Activated T-helper 1 cell treated with anti-CD3 and anti-CD28 coated beads, Interleukin-2, amount 50 U/mL, for 16 hours (primary cell): ENCODE measurements around the gene EFNB2.

Experiments used
- DNase-seq, 2 donors: peaks; one replicate each; pipeline ENCODE4 v3.0.0-alpha.2; 2020; ENCODE audit warnings: low read depth in 1 of 2, low spot score in 1 of 2

Gene EFNB2

GRCh38 chr13:106526738-106527444, 8.6 kb downstream of the EFNB2 start:
- no peak for DNase-seq

- DNase-seq, result no peak
These were observed 9.6 kb downstream of the EFNB2 start for GRCh38 chr13:106525865-106526264.

- DNase-seq, result no peak
These were observed 11.4 kb downstream of the EFNB2 start for GRCh38 chr13:106524108-106524507.

- no peak for DNase-seq
These were observed 11.9 kb downstream of the EFNB2 start for GRCh38 chr13:106523576-106523975.

GRCh38 chr13:106522898-106523525, 12.4 kb downstream of the EFNB2 start:
- DNase-seq, result no peak

GRCh38 chr13:106522112-106522705, 13.3 kb downstream of the EFNB2 start:
- DNase-seq, result no peak

GRCh38 chr13:106521095-106521799, 14.2 kb downstream of the EFNB2 start:
- DNase-seq, result no peak

GRCh38 chr13:106520251-106521054, 15.0 kb downstream of the EFNB2 start:
- no peak for DNase-seq

- no peak for DNase-seq
These were observed 16.9 kb downstream of the EFNB2 start for GRCh38 chr13:106518512-106518911.

- DNase-seq, result no peak
These were observed 18.2 kb downstream of the EFNB2 start for GRCh38 chr13:106517109-106517847.

GRCh38 chr13:106515635-106516254, 19.7 kb downstream of the EFNB2 start:
- DNase-seq, result no peak

GRCh38 chr13:106514928-106515634, 20.4 kb downstream of the EFNB2 start:
- DNase-seq, result no peak

- no peak for DNase-seq
These were observed 22.2 kb downstream of the EFNB2 start for GRCh38 chr13:106513025-106513983.

- no peak for DNase-seq
These were observed 27.7 kb downstream of the EFNB2 start for GRCh38 chr13:106507560-106508274.

GRCh38 chr13:106506286-106506685, 29.2 kb downstream of the EFNB2 start:
- no peak for DNase-seq

GRCh38 chr13:106505732-106506131, 29.7 kb downstream of the EFNB2 start:
- no peak for DNase-seq

GRCh38 chr13:106505295-106505694, 30.2 kb downstream of the EFNB2 start:
- no peak for DNase-seq
